GM23248 (cell line): ENCODE data around the gene PLA2G4F. TPM values are rescaled to one million over a fixed set of nuclear protein-coding genes. Genes with fewer than 3 reads are reported as not detected.

Experiments
- DNase-seq: peaks from one replicate; pipeline ENCODE4 v3.0.0-alpha.2; 2015
- H2AFZ ChIP-seq: fragments of 200-600 bp; sonication (generic); 2 replicates; pipeline ENCODE4 v1.6.1; 2016; ENCODE audit warnings: antibody characterized with exemption
- H3F3A ChIP-seq: fragments of 200-600 bp; sonication (generic); 2 replicates; pipeline ENCODE4 v1.6.1; 2016; ENCODE audit warnings: mild to moderate bottlenecking, antibody characterized with exemption, mixed run types; ENCODE audit not compliant: insufficient read depth
- H3K27ac ChIP-seq: fragments of 200-600 bp; sonication (generic); 2 replicates; pipeline ENCODE4 v1.5.1; 2016; ENCODE audit warnings: mild to moderate bottlenecking
- H3K27me3 ChIP-seq: fragments of 200-600 bp; sonication (generic); replicated peaks from 2 replicates; pipeline ENCODE4 v1.6.1; 2016; ENCODE audit warnings: mild to moderate bottlenecking; ENCODE audit not compliant: insufficient read depth
- H3K36me3 ChIP-seq: fragments of 200-600 bp; sonication (generic); 2 replicates; pipeline ENCODE4 v1.6.1; 2016; ENCODE audit warnings: low read depth, mild to moderate bottlenecking
- H3K4me1 ChIP-seq: fragments of 200-600 bp; sonication (generic); 2 replicates; pipeline ENCODE4 v1.6.1; 2016; ENCODE audit warnings: mild to moderate bottlenecking; ENCODE audit not compliant: insufficient read depth
- H3K4me2 ChIP-seq: fragments of 200-600 bp; sonication (generic); one replicate; pipeline ENCODE4 v1.6.1; 2016; ENCODE audit warnings: mild to moderate bottlenecking; ENCODE audit not compliant: unreplicated experiment
- H3K4me3 ChIP-seq: fragments of 200-600 bp; sonication (generic); 2 replicates; pipeline ENCODE4 v1.5.1; 2016; ENCODE audit warnings: mild to moderate bottlenecking
- H3K79me2 ChIP-seq: fragments of 200-600 bp; sonication (generic); 2 replicates; pipeline ENCODE4 v1.6.1; 2016; ENCODE audit warnings: mild to moderate bottlenecking; ENCODE audit not compliant: insufficient read depth
- H3K9ac ChIP-seq: fragments of 200-600 bp; sonication (generic); 2 replicates; pipeline ENCODE4 v1.6.1; 2016; ENCODE audit warnings: mild to moderate bottlenecking
- H3K9me2 ChIP-seq: fragments of 200-600 bp; sonication (generic); 2 replicates; pipeline ENCODE4 v1.6.1; 2016; ENCODE audit warnings: mixed run types, mild to moderate bottlenecking, moderate library complexity; ENCODE audit not compliant: insufficient read depth
- H3K9me3 ChIP-seq: fragments of 200-600 bp; sonication (generic); one replicate; pipeline ENCODE4 v1.6.1; 2017; ENCODE audit warnings: low read depth
- H4K20me1 ChIP-seq: fragments of 200-600 bp; sonication (generic); 2 replicates; pipeline ENCODE4 v1.6.0; 2016; ENCODE audit not compliant: insufficient read depth
- EZH2 ChIP-seq: fragments of 200-600 bp; sonication (generic); IDR thresholded peaks from 2 replicates; pipeline ENCODE4 v1.6.1; 2018; ENCODE audit warnings: antibody characterized with exemption, mild to moderate bottlenecking; ENCODE audit not compliant: insufficient read depth, poor library complexity, severe bottlenecking
- EZH2phosphoT487 ChIP-seq: fragments of 200-600 bp; sonication (generic); IDR thresholded peaks from 2 replicates; pipeline ENCODE4 v1.6.1; 2018; ENCODE audit warnings: antibody characterized with exemption, moderate library complexity, mild to moderate bottlenecking, low read depth; ENCODE audit not compliant: insufficient read depth
- WGBS, 2 experiments: methylation state at CpG; one replicate each; pipeline ENCODE4 v1.1.6; 2015 to 2017; ENCODE audit warnings: low lambda C conversion rate in 2 of 2, low coverage in 1 of 2; ENCODE audit errors: missing lambda C conversion rate in 2 of 2; 5-methylcytosine and 5-hydroxymethylcytosine counted together
- in situ Hi-C: fragments of 300-500 bp; cut with MboI; formaldehyde crosslinking; loops from 2 replicates; pipeline ENCODE4 v1.15.0; 2020
- polyA plus RNA-seq: library from polyadenylated mRNA; unstranded; fragments of >200 nt; fragmentation: Nextera tagmentation; extraction: Ambion mirVana; gene quantifications from 2 replicates; pipeline ENCODE4 v1.2.1, GENCODE V29; 2016
- total RNA-seq: library from RNA; depleted of rRNA; stranded (reverse); fragments of >200 nt; shearing (Covaris generic); gene quantifications from 2 replicates; pipeline ENCODE4 v1.2.3, GENCODE V29; 2014

Gene PLA2G4F
- total and polyA plus RNA-seq, 2 experiments from 2014 or later, result not detected

- H3K9me2 ChIP-seq, result no peaks in the 10 kb centered on the region
- H2AFZ ChIP-seq, result no peak overlapping the region
- H3K27ac ChIP-seq, result no peak overlapping the region
- no peak overlapping the region for H3K9ac ChIP-seq
- no peaks in the 10 kb centered on the region for H3K4me1 ChIP-seq
- no peak overlapping the region for H3K4me2 ChIP-seq
- H3K36me3 ChIP-seq, result peaks cover 73% of the 10 kb centered on the region
- no peaks in the 10 kb centered on the region for H3K9me3 ChIP-seq
- no peaks in the 10 kb centered on the region for H3K79me2 ChIP-seq
- no peak for DNase-seq
- 80 to 84% methylated on average over 5 of the region's 5 CpGs for WGBS, 2 experiments
- no peaks in the 10 kb centered on the region for H3K27me3 ChIP-seq
- H3F3A ChIP-seq, result no peaks in the 10 kb centered on the region
- TF ChIP-seq EZH2phosphoT487 (no peak), EZH2 (no peak)
- in situ Hi-C loops, result no loop called here
- no peak overlapping the region for H3K4me3 ChIP-seq
- no peaks in the 10 kb centered on the region for H4K20me1 ChIP-seq
Observed at GRCh38 chr15:42184296-42184695, 27.9 kb upstream of the PLA2G4F start.

- Histone ChIP-seq H3K36me3 (peaks cover 70% of the 10 kb centered on the region), H4K20me1 (no peaks in the 10 kb centered on the region), H3K27ac (no peak overlapping the region), H3F3A (no peaks in the 10 kb centered on the region), H3K79me2 (no peaks in the 10 kb centered on the region), H3K4me1 (no peaks in the 10 kb centered on the region), H3K9me2 (no peaks in the 10 kb centered on the region), H2AFZ (no peak overlapping the region), H3K9me3 (no peaks in the 10 kb centered on the region), H3K4me2 (no peak overlapping the region), H3K27me3 (no peaks in the 10 kb centered on the region), H3K4me3 (no peak overlapping the region), H3K9ac (no peak overlapping the region)
- 91% methylated on average over 6 of the region's 6 CpGs for WGBS, 2 experiments
- TF ChIP-seq EZH2, result no peak
- TF ChIP-seq EZH2phosphoT487, result no peak
- in situ Hi-C loops, result no loop called here
- no peak for DNase-seq
Observed at GRCh38 chr15:42182961-42183360, 26.5 kb upstream of the PLA2G4F start.

GRCh38 chr15:42182328-42182886 lies 26.0 kb upstream of the PLA2G4F start:
- no peaks in the 10 kb centered on the region for H3F3A ChIP-seq
- H3K79me2 ChIP-seq, result no peaks in the 10 kb centered on the region
- H3K9ac ChIP-seq, result no peak overlapping the region
- 92 to 94% methylated on average over 6 of the region's 6 CpGs for WGBS, 2 experiments
- DNase-seq, result no peak
- no peak overlapping the region for H3K4me2 ChIP-seq
- TF ChIP-seq EZH2, result no peak
- TF ChIP-seq EZH2phosphoT487, result no peak
- H3K9me2 ChIP-seq, result no peaks in the 10 kb centered on the region
- no peak overlapping the region for H3K27ac ChIP-seq
- H3K27me3 ChIP-seq, result no peaks in the 10 kb centered on the region
- no peak overlapping the region for H3K4me3 ChIP-seq
- peaks cover 68% of the 10 kb centered on the region for H3K36me3 ChIP-seq
- no peaks in the 10 kb centered on the region for H4K20me1 ChIP-seq
- H2AFZ ChIP-seq, result no peak overlapping the region
- in situ Hi-C loops, result no loop called here
- H3K4me1 ChIP-seq, result no peaks in the 10 kb centered on the region
- H3K9me3 ChIP-seq, result no peaks in the 10 kb centered on the region

DNA sequence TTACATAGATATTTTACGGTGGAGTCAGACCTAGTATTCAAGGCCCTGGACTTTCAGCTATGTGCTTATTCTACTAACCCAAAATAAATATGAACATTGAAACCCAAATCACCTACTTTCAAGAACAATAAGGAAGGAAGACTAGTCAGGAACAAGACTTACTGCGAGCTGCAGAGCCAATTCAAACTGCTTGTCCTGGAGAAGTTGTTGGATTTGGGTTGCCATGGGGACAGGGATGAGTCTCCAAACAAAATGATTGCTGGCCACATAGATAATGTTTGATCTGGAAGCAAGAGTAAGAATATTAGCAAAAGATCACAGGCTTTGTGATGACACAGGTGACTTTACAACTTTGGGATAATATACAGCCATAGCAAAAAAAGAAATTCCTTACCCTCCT lies 21.6 kb upstream of the PLA2G4F start:
- TF ChIP-seq EZH2phosphoT487, result no peak
- no peak for TF ChIP-seq EZH2
- in situ Hi-C loops, result no loop called here
- no peaks in the 10 kb centered on the region for H3K4me1 ChIP-seq
- H2AFZ ChIP-seq, result no peak overlapping the region
- 71 to 73% methylated on average over 2 of the region's 2 CpGs for WGBS, 2 experiments
- H3K27ac ChIP-seq, result no peak overlapping the region
- H3K9me3 ChIP-seq, result no peaks in the 10 kb centered on the region
- no peaks in the 10 kb centered on the region for H3K27me3 ChIP-seq
- H3K36me3 ChIP-seq, result peaks cover 46% of the 10 kb centered on the region
- no peak overlapping the region for H3K4me3 ChIP-seq
- no peak for DNase-seq
- no peaks in the 10 kb centered on the region for H3K9me2 ChIP-seq
- no peak overlapping the region for H3K4me2 ChIP-seq
- H3K9ac ChIP-seq, result no peak overlapping the region
- no peaks in the 10 kb centered on the region for H3K79me2 ChIP-seq
- H4K20me1 ChIP-seq, result no peaks in the 10 kb centered on the region
- no peaks in the 10 kb centered on the region for H3F3A ChIP-seq

DNA sequence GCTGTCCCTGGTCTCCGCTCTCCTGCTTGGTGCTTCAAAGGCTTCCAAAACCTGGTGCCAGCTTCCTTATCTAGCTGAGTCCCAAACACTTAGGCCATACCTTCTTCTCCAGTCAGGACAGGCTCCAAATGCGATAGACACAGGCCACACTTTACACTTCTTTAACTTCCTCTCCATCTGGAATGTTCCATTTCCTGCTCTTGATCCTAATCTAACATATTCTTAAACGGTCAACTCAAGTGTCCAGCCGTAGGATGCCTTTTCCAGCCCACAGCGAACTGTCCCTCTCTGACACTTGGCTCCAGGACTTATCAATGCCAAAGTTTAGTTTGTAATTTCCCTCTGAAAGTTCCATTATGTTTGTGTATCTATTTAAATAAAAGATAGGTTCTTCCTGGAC lies 19.2 kb upstream of the PLA2G4F start:
- no peaks in the 10 kb centered on the region for H3F3A ChIP-seq
- no peaks in the 10 kb centered on the region for H4K20me1 ChIP-seq
- no peak for DNase-seq
- H3K4me1 ChIP-seq, result no peaks in the 10 kb centered on the region
- H3K36me3 ChIP-seq, result peaks cover 47% of the 10 kb centered on the region
- no peaks in the 10 kb centered on the region for H3K9me2 ChIP-seq
- 81 to 86% methylated on average over 5 of the region's 5 CpGs for WGBS, 2 experiments
- no peak overlapping the region for H3K9ac ChIP-seq
- no peak overlapping the region for H2AFZ ChIP-seq
- TF ChIP-seq EZH2 (no peak), EZH2phosphoT487 (no peak)
- in situ Hi-C loops, result no loop called here
- no peaks in the 10 kb centered on the region for H3K79me2 ChIP-seq
- no peaks in the 10 kb centered on the region for H3K9me3 ChIP-seq
- no peak overlapping the region for H3K4me3 ChIP-seq
- no peaks in the 10 kb centered on the region for H3K27me3 ChIP-seq
- H3K27ac ChIP-seq, result no peak overlapping the region
- H3K4me2 ChIP-seq, result no peak overlapping the region
